Activated naive CD8-positive, alpha-beta T cell treated with anti-CD3 and anti-CD28 coated beads for 36 hours (primary cell): ENCODE data around the gene HLA-DQB2. TPM values are rescaled to one million over a fixed set of nuclear protein-coding genes. Genes with fewer than 3 reads are reported as not detected.
"Not testable (repeated sequence)": the region's sequence is repeated elsewhere in the genome, so short reads cannot be mapped to it uniquely, and the experiment has no call there.

Source experiments
- DNase-seq: peaks from one replicate; pipeline ENCODE4 v3.0.0; 2021
- H3K27ac Mint-ChIP-seq: one replicate; pipeline ENCODE4 v1.8.0; 2022; ENCODE audit warnings: mild to moderate bottlenecking, moderate library complexity, mixed read lengths
- H3K27me3 Mint-ChIP-seq: one replicate; pipeline ENCODE4 v1.8.0; 2022; ENCODE audit warnings: mild to moderate bottlenecking, mixed read lengths
- H3K36me3 Mint-ChIP-seq: one replicate; pipeline ENCODE4 v1.8.0; 2021; ENCODE audit warnings: mild to moderate bottlenecking, mixed read lengths
- H3K4me1 Mint-ChIP-seq: one replicate; pipeline ENCODE4 v1.8.0; 2021; ENCODE audit warnings: mixed read lengths
- H3K4me3 Mint-ChIP-seq: one replicate; pipeline ENCODE4 v1.8.0; 2022; ENCODE audit warnings: mild to moderate bottlenecking, moderate library complexity, mixed read lengths
- H3K9me3 Mint-ChIP-seq: one replicate; pipeline ENCODE4 v1.8.0; 2022; ENCODE audit warnings: mixed read lengths
- total RNA-seq, 2 experiments: library from RNA; stranded (reverse); gene quantifications; one replicate each; pipeline ENCODE4 v1.2.3, GENCODE V29; 2021

Gene HLA-DQB2
- under 1 TPM in 1 of 2 experiments, not detected in 1; 0.54 TPM for total RNA-seq

GRCh38 chr6:32763421-32763820 is at the start of gene HLA-DQB2:
Gene HLA-DQB2, minus strand, starts transcription at chr6:32763532. Its CDS starts 62 bp downstream, at chr6:32763470.
- no peak for DNase-seq
- no peak within 1 kb of the TSS for H3K4me3 Mint-ChIP-seq
- H3K36me3 Mint-ChIP-seq: no peaks in the 10 kb centered on the region
- H3K27ac Mint-ChIP-seq: no peak within 1 kb of the TSS
- peaks cover 19% of the 10 kb centered on the region for H3K27me3 Mint-ChIP-seq
- H3K9me3 Mint-ChIP-seq: no peaks in the 10 kb centered on the region
- H3K4me1 Mint-ChIP-seq: peaks cover 2% of the 10 kb centered on the region

GRCh38 chr6:32809171-32809570 is 45.8 kb upstream of the HLA-DQB2 start:
- Mint-ChIP-seq H3K36me3 (no peaks in the 10 kb centered on the region), H3K9me3 (no peaks in the 10 kb centered on the region), H3K4me1 (peaks cover 2% of the 10 kb centered on the region), H3K27ac (no peak overlapping the region), H3K4me3 (no peak overlapping the region), H3K27me3 (peaks cover 29% of the 10 kb centered on the region)
- no peak for DNase-seq

GRCh38 chr6:32807020-32807580 is 43.8 kb upstream of the HLA-DQB2 start:
- Mint-ChIP-seq H3K36me3 (no peaks in the 10 kb centered on the region), H3K4me3 (no peak overlapping the region), H3K9me3 (no peaks in the 10 kb centered on the region), H3K4me1 (peaks cover 2% of the 10 kb centered on the region), H3K27me3 (peaks cover 43% of the 10 kb centered on the region), H3K27ac (no peak overlapping the region)
- no peak for DNase-seq

GRCh38 chr6:32805404-32805803 is 42.1 kb upstream of the HLA-DQB2 start:
- H3K4me1 Mint-ChIP-seq, DNase-seq, H3K4me3 Mint-ChIP-seq, H3K9me3 Mint-ChIP-seq, H3K36me3 Mint-ChIP-seq, H3K27ac Mint-ChIP-seq: not testable (repeated sequence)
- peaks cover 51% of the 10 kb centered on the region for H3K27me3 Mint-ChIP-seq

GRCh38 chr6:32803416-32803815 is 40.1 kb upstream of the HLA-DQB2 start:
- H3K4me3 Mint-ChIP-seq: no peak overlapping the region
- H3K27ac Mint-ChIP-seq: no peak overlapping the region
- H3K36me3 Mint-ChIP-seq: no peaks in the 10 kb centered on the region
- peaks cover 59% of the 10 kb centered on the region for H3K27me3 Mint-ChIP-seq
- H3K4me1 Mint-ChIP-seq: peaks cover 2% of the 10 kb centered on the region
- H3K9me3 Mint-ChIP-seq: peaks cover 2% of the 10 kb centered on the region
- DNase-seq: no peak

- peaks cover 2% of the 10 kb centered on the region for H3K9me3 Mint-ChIP-seq
- H3K27me3 Mint-ChIP-seq: peaks cover 51% of the 10 kb centered on the region
- H3K4me3 Mint-ChIP-seq: no peak overlapping the region
- H3K36me3 Mint-ChIP-seq: no peaks in the 10 kb centered on the region
- no peak for DNase-seq
- H3K4me1 Mint-ChIP-seq: peaks cover 15% of the 10 kb centered on the region
- no peak overlapping the region for H3K27ac Mint-ChIP-seq
These were observed 36.4 kb upstream of the HLA-DQB2 start for GRCh38 chr6:32799740-32800139.

GRCh38 chr6:32799168-32799567 is 35.8 kb upstream of the HLA-DQB2 start:
- H3K9me3 Mint-ChIP-seq: peaks cover 2% of the 10 kb centered on the region
- peaks cover 51% of the 10 kb centered on the region for H3K27me3 Mint-ChIP-seq
- no peak for DNase-seq
- peaks cover 21% of the 10 kb centered on the region for H3K4me1 Mint-ChIP-seq
- H3K4me3 Mint-ChIP-seq: no peak overlapping the region
- no peak overlapping the region for H3K27ac Mint-ChIP-seq
- H3K36me3 Mint-ChIP-seq: no peaks in the 10 kb centered on the region

GRCh38 chr6:32796848-32797776 is 33.8 kb upstream of the HLA-DQB2 start:
- H3K9me3 Mint-ChIP-seq: peaks cover 2% of the 10 kb centered on the region
- peak overlapping the region; percentile 68 for H3K4me3 Mint-ChIP-seq
- peak overlapping the region; percentile 64 for H3K27ac Mint-ChIP-seq
- H3K36me3 Mint-ChIP-seq: no peaks in the 10 kb centered on the region
- peaks cover 54% of the 10 kb centered on the region for H3K27me3 Mint-ChIP-seq
- H3K4me1 Mint-ChIP-seq: peaks cover 27% of the 10 kb centered on the region
- DNase-seq: peak; percentile 65

- H3K4me1 Mint-ChIP-seq: peaks cover 27% of the 10 kb centered on the region
- no peak for DNase-seq
- no peak overlapping the region for H3K27ac Mint-ChIP-seq
- no peak overlapping the region for H3K4me3 Mint-ChIP-seq
- H3K9me3 Mint-ChIP-seq: peaks cover 2% of the 10 kb centered on the region
- H3K36me3 Mint-ChIP-seq: no peaks in the 10 kb centered on the region
- peaks cover 54% of the 10 kb centered on the region for H3K27me3 Mint-ChIP-seq
These were observed 31.2 kb upstream of the HLA-DQB2 start for GRCh38 chr6:32794510-32794909.

- Mint-ChIP-seq H3K36me3 (no peaks in the 10 kb centered on the region), H3K27me3 (peaks cover 49% of the 10 kb centered on the region), H3K9me3 (no peaks in the 10 kb centered on the region), H3K27ac (no peak overlapping the region), H3K4me1 (peaks cover 27% of the 10 kb centered on the region), H3K4me3 (no peak overlapping the region)
- DNase-seq: no peak
These were observed 29.6 kb upstream of the HLA-DQB2 start for GRCh38 chr6:32792901-32793435.

- H3K36me3 Mint-ChIP-seq: no peaks in the 10 kb centered on the region
- peaks cover 62% of the 10 kb centered on the region for H3K27me3 Mint-ChIP-seq
- no peak overlapping the region for H3K4me3 Mint-ChIP-seq
- DNase-seq: no peak
- no peaks in the 10 kb centered on the region for H3K9me3 Mint-ChIP-seq
- no peak overlapping the region for H3K27ac Mint-ChIP-seq
- peaks cover 15% of the 10 kb centered on the region for H3K4me1 Mint-ChIP-seq
These were observed 27.0 kb upstream of the HLA-DQB2 start for GRCh38 chr6:32790306-32790705.

GRCh38 chr6:32785781-32786533 is 22.6 kb upstream of the HLA-DQB2 start:
- no peaks in the 10 kb centered on the region for H3K4me1 Mint-ChIP-seq
- no peak overlapping the region for H3K4me3 Mint-ChIP-seq
- H3K36me3 Mint-ChIP-seq: peaks cover 2% of the 10 kb centered on the region
- H3K27me3 Mint-ChIP-seq: peaks cover 36% of the 10 kb centered on the region
- H3K9me3 Mint-ChIP-seq: peaks cover 4% of the 10 kb centered on the region
- peak; percentile 6 for DNase-seq
- H3K27ac Mint-ChIP-seq: no peak overlapping the region

- DNase-seq, H3K4me3 Mint-ChIP-seq, H3K4me1 Mint-ChIP-seq, H3K9me3 Mint-ChIP-seq, H3K36me3 Mint-ChIP-seq, H3K27ac Mint-ChIP-seq: not testable (repeated sequence)
- H3K27me3 Mint-ChIP-seq: peaks cover 34% of the 10 kb centered on the region
These were observed 19.6 kb upstream of the HLA-DQB2 start for GRCh38 chr6:32782923-32783322.

GRCh38 chr6:32779036-32779435 is 15.7 kb upstream of the HLA-DQB2 start:
- H3K27ac Mint-ChIP-seq: no peak overlapping the region
- H3K4me1 Mint-ChIP-seq: no peaks in the 10 kb centered on the region
- no peak overlapping the region for H3K4me3 Mint-ChIP-seq
- H3K36me3 Mint-ChIP-seq: peaks cover 2% of the 10 kb centered on the region
- DNase-seq: no peak
- H3K27me3 Mint-ChIP-seq: peaks cover 21% of the 10 kb centered on the region
- peaks cover 4% of the 10 kb centered on the region for H3K9me3 Mint-ChIP-seq

- H3K9me3 Mint-ChIP-seq: no peaks in the 10 kb centered on the region
- H3K36me3 Mint-ChIP-seq: no peaks in the 10 kb centered on the region
- no peak overlapping the region for H3K27ac Mint-ChIP-seq
- H3K27me3 Mint-ChIP-seq: peaks cover 34% of the 10 kb centered on the region
- no peak for DNase-seq
- peaks cover 4% of the 10 kb centered on the region for H3K4me1 Mint-ChIP-seq
- no peak overlapping the region for H3K4me3 Mint-ChIP-seq
These were observed 11.7 kb upstream of the HLA-DQB2 start for GRCh38 chr6:32775071-32775470.
